GM12801 (cell line): ENCODE data around the gene BMPER.

Source experiments
- TF ChIP-seq, protein P1 (sequence below): IDR thresholded peaks from one replicate; pipeline ENCODE4 v1.5.1; 2011; ENCODE audit warnings: control low read depth; ENCODE audit not compliant: insufficient read length; ENCODE audit errors: extremely low read depth

Gene BMPER

DNA sequence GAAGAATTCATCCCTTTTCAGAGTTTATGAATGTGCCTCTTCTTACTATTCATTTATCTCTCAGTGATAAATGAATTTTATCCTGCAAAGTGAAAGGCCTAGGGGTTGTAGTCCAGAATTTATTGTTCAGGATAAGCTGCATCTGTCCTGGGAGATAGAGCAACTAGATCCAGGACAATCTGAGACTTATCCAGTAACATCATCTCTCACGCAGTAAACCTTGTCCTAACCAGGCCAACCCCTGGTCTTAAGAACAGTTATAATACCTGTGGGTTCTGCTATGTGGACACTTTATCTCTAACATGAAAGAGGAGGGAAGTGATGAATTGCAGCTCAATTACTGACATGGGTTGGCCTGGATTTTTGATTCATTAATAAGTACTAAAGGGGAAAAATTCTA, 287.6 kb downstream of the BMPER start:
- TF ChIP-seq, protein P1, sequence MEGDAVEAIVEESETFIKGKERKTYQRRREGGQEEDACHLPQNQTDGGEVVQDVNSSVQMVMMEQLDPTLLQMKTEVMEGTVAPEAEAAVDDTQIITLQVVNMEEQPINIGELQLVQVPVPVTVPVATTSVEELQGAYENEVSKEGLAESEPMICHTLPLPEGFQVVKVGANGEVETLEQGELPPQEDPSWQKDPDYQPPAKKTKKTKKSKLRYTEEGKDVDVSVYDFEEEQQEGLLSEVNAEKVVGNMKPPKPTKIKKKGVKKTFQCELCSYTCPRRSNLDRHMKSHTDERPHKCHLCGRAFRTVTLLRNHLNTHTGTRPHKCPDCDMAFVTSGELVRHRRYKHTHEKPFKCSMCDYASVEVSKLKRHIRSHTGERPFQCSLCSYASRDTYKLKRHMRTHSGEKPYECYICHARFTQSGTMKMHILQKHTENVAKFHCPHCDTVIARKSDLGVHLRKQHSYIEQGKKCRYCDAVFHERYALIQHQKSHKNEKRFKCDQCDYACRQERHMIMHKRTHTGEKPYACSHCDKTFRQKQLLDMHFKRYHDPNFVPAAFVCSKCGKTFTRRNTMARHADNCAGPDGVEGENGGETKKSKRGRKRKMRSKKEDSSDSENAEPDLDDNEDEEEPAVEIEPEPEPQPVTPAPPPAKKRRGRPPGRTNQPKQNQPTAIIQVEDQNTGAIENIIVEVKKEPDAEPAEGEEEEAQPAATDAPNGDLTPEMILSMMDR: no peak

DNA sequence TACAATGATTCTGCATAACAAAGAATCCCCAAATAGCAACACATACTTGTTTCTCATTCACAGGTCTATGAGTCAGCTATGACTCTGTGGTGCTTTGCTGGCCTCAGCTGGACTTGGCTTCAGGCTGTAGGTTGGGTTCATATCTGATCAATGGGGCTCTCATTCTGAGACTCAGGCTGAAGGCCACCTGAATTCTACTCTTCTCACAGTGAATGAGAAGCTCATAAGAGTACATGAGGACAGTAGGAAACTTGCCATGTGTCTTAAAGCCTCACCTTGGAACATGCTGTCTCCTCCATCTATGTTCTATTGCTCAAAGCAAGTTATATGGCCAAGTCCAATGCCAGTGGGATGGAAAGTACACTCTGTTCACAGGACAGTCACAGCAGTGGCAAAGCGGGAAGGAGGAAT, 292.9 kb downstream of the BMPER start:
- TF ChIP-seq, protein P1: no peak
